ELR (cell line): ENCODE data around the gene CHAT.
"Not testable (repeated sequence)": the region's sequence is repeated elsewhere in the genome, so short reads cannot be mapped to it uniquely, and the experiment has no call there.

Source experiments
- DNase-seq: peaks from one replicate; pipeline ENCODE4 v3.0.0-alpha.2; 2015; ENCODE audit warnings: low read depth

Gene CHAT

GRCh38 chr10:49653273-49653929 is 39.6 kb downstream of the CHAT start:
- no peak for DNase-seq

DNA sequence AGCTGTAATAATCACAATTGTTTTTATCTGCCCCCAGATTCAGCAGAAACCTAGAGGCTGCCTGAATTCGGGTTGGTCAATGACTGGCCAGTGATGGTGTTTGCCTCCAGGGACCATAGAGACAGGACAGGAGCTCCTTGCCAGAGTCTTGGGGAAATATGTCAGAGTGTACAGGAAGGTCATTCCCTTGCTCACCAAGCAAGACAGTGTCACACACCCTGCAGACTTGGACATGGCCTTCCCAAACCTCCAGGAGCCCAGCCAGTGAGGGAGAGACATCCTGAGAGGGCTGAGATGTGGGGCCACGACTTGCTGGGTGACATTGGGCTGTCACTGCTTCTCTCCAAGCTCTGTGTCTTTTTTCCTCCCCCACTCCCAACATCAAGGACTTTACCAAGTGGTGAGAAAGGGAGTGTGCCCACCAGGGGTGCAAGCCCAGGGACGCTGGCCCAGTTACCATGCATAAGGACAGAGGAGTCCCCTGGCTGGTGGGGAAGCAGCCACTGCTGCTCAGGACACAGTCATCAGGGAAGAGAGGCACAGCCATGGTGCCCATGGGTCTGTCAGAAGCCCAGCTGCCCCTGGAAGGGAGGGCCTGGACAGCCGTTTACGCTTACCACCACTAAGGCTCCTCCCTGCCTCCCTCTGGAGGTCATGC is 40.3 kb downstream of the CHAT start:
- no peak for DNase-seq

- no peak for DNase-seq
Observed at GRCh38 chr10:49655099-49655498, 41.3 kb downstream of the CHAT start.

- DNase-seq, result no peak
Observed at GRCh38 chr10:49656845-49657493, 43.1 kb downstream of the CHAT start.

- DNase-seq, result no peak
Observed at GRCh38 chr10:49657606-49658005, 43.8 kb downstream of the CHAT start.

DNA sequence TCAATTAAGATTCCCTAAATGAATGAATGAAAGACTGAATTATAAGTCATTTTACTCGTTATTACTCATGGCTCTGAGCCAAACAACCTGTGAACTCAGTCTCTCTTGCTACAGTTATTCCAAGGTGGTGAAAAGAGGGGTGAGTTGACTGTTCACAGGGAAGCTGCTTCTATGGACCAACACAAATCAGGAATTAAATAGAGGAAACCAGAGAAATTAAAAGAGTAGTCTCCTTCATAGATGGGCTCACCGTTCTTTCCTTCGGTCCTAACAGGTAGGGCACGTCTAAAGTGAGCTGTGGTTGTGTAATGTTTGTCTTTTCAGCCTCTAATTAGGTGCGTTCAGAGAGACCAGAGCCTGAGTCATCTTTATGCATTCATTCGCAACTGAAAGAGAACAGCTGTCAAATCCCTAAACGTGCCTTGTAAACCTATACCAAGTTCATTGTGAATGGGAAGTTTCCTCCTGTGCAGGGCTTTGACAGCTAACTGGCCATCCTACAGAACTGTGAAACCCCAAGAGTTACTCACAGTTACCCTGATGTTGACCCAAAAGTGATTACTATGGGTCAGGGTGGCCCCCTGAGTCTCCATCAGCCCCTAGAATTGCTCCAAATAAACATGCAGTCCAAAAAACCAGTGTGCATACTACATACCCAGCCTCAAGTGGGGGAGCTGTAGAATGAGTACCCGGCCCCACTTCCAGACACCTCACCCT is 47.5 kb downstream of the CHAT start:
- no peak for DNase-seq

- no peak for DNase-seq
Observed at GRCh38 chr10:49662169-49662830, 48.5 kb downstream of the CHAT start.

DNA sequence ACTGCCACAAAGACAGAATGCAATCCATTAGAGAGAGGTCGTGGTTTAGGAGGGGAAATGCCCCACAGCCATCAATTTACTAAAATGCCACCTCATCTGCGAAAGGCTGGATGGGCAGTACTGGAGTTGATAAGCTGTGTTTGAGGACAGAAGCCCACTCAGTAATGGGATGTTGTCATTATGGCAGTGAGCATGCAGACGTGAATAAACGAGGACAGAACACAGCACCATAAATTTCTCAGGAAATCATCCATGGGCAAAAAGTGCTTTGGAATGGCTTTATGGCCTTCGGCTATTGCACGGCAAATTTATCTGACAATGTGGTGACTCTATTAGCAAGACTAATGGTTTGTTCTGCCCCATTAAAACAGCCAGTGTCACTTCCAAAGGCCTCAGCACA is 49.8 kb downstream of the CHAT start:
- no peak for DNase-seq

- DNase-seq, result no peak
Observed at GRCh38 chr10:49664006-49664841, 50.4 kb downstream of the CHAT start.

DNA sequence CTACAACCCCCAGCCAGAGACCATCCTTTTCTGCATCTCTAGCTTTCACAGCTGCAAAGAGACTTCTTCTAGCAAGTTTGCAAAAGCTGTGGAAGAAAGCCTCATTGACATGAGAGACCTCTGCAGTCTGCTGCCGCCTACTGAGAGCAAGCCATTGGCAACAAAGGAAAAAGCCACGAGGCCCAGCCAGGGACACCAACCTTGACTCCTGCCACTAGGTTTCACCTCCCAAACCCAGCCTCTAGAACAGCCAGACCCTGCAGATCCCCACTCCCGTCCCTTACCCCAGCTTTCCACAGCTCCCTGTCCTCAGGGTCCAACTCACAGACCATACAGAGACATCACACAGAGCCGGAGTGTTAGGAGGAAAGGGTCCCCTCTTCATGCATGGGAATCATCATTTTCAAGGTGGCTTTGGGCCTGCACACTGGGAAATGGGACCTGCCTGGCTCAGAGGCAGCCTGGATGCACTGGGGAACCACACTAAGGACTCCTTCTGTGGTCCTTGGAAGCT is 51.1 kb downstream of the CHAT start:
- no peak for DNase-seq

DNA sequence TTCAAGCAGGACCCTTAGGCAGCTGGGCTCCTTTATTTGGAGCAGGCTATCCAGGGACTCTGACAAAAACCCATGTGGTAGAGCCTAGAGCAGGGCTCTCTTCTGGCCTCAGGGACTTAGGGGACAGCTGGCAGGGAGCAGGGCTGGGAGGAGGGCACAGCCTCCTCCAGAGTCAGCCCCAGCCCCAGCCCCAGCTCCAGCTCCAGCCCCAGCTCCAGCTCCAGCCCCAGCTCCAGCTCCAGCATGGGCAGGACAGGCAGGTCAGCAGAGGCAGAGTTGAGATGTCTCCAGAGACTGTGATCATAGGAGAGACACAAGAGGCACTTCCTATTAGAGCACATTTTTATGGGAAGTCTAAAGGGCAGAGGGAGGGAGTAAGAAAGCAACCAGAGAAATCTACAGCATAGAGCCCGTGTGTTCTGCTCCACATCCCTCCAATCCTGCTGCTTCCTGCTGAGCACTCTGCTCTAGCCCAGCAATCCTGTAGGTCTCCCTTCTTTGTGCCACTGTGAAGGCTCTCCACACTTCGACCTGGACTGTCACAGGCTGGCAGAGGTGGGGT is 52.3 kb downstream of the CHAT start:
- no peak for DNase-seq

DNA sequence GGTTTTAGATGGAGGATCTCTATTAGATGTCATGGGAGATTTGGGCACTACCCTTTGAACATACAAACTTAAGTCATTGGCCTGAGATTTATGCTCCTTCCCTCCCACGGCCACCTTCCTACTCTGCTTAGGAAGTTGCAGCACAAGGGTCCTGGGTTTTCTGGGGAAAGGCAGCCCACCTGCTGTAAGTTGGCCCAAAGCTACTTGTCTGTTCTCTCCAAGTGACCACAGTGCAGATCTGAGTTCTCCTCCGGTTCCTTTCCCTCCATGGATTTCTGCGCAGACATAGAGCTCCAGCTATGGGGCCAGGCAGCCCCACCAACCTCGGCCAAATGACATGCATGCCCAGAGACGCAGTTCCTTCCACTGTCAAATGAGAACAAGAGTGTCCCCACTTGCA is 52.8 kb downstream of the CHAT start:
- no peak for DNase-seq

DNA sequence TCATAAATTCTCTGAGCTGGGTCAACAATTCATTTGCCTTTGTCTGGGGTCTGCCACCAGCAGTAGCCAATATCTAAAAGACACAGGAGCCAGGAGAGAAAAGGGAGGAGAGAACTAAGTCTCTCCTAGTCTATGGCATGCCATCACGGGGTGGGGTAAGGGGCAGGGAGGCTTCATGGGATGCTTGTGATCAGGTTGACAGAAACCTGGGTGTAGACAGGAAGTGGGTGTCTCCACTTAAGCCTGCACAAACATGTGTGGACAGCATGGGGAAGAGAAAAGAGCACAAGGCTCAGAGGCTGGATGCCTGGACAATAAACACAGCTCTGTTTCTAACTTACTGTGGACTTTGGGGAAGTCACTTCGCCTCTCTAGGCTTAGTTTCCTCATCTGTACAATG is 54.2 kb downstream of the CHAT start:
- DNase-seq, result no peak

- no peak for DNase-seq
Observed at GRCh38 chr10:49668684-49669083, 54.8 kb downstream of the CHAT start.

DNA sequence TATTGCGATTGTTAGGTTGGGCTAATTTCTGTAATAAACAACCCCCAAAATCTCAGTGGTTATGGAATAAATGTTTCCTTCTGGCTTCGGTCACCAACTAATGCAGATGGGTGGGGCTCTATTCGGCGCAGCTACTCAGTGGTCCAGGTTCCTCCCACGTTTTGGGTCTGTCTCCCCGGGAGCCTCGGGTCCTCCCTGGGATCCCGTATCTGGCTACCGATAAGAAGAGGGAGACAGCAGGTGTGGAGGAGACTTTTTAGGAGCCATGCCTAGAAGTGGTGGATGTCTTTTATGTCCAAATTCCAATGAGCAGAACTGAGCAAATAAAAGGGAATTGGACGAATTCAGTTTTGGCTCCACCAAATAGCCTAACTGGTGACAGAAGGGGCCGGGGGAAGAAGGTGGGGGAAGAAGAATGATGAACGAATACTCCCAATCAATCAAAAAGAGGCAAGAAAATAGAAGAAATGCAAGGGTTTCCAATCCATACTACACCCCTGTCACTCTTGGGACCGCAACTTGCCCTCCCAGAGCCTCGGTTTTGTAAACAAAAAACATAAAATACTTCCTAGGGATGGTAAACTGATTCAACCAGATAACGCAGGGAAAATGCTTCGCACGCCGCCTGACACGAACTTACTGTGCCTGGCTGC is 65.1 kb downstream of the CHAT start:
- DNase-seq, result no peak

GRCh38 chr10:49679480-49679893 is 65.7 kb downstream of the CHAT start, which contains the start of gene C10orf53:
Gene C10orf53 (plus strand): TSS chr10:49679651. CDS start chr10:49679698, 47 bp downstream.
- no peak for DNase-seq

- not testable (repeated sequence) for DNase-seq
Observed at GRCh38 chr10:49682449-49682848, 68.6 kb downstream of the CHAT start.

GRCh38 chr10:49682879-49683278 is 69.0 kb downstream of the CHAT start:
- DNase-seq, result no peak

GRCh38 chr10:49686651-49687050 is 72.8 kb downstream of the CHAT start:
- no peak for DNase-seq

DNA sequence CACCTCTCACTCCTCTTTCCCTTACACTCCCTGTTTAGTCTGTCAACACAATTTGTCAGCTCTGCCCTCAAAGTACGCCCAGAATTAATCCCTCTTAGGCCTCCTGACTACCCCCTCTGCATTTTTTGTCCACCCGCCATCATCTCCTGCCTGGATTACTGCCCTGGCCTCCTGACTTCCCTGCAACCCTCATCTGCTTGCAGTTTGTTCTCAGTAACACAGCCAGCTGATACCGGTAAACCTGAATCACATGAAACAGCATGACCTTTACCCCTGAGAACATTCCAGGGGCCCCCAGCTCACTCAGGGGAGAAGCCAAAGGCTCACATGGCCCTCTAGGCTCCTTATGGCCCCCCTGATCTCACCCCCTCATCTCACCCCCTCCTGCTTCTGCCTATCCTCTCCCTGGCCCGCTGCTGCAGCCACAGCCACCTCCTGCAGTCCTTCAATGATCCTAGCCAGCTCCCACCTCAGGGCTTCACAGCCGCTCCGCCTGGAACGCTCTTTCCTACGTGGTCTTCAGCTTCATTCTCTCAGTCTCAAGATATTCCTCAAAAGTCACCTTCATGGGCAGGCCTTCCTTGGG is 74.5 kb downstream of the CHAT start:
- no peak for DNase-seq
